ENCODE data around the gene FAM111A. TPM values are rescaled to one million over a fixed set of nuclear protein-coding genes. Genes with fewer than 3 reads are reported as not detected.

The FAM111A gene
- total RNA-seq, 1 experiment from 2014 or later: 20.1 TPM

DNA sequence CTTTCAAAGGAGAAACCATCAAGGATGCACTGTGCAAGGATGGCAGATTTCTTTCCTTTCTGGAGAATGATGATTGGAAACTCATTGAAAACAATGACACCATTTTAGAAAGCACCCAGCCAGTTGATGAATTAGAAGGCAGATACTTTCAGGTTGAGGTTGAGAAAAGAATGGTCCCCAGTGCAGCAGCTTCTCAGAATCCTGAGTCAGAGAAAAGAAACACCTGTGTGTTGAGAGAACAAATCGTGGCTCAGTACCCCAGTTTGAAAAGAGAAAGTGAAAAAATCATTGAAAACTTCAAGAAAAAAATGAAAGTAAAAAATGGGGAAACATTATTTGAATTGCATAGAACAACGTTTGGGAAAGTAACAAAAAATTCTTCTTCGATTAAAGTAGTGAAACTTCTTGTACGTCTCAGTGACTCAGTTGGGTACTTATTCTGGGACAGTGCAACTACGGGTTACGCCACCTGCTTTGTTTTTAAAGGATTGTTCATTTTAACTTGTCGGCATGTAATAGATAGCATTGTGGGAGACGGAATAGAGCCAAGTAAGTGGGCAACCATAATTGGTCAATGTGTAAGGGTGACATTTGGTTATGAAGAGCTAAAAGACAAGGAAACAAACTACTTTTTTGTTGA lies 9.8 kb downstream of the FAM111A start:
- H3K4me3 Mint-ChIP-seq: no peak overlapping the region
- WGBS (ENCODE audit: extremely low coverage, insufficient read length, low lambda C conversion rate): no CpG with 5 or more reads among the region's 8 CpGs
- no peaks in the 10 kb centered on the region for H3K79me1 ChIP-seq (ENCODE audit: insufficient read depth, low read depth, low read length, poor library complexity, severe bottlenecking)

More for the DNA sequence above, 9.8 kb downstream of the FAM111A start:
- Mint-ChIP-seq H3K27me3 (ENCODE audit: low read depth) (no peaks in the 10 kb centered on the region), H3K9me3 (no peaks in the 10 kb centered on the region), H3K4me1 (no peaks in the 10 kb centered on the region), H3K36me3 (ENCODE audit: insufficient read depth in 1 of 3, low read depth in 3 of 3) (peaks cover 8 to 28% (median 27%) of the 10 kb centered on the region in 3 experiments; a peak in 6 of 7 replicates), H3K27ac (no peak overlapping the region)
- Histone ChIP-seq H2BK12ac (ENCODE audit: insufficient read length, low read depth, low read length) (no peak overlapping the region), H4K5ac (ENCODE audit: insufficient read length, low read depth, low read length) (no peak overlapping the region), H2BK20ac (ENCODE audit: low read depth, low read length, poor library complexity, severe bottlenecking) (no peak overlapping the region), H2BK5ac (ENCODE audit: insufficient read length, low read length) (no peak overlapping the region), H3K18ac (ENCODE audit: insufficient read length, low read depth, low read length) (no peak overlapping the region), H2AK5ac (ENCODE audit: insufficient read length, low read length) (no peak overlapping the region), H2BK15ac (ENCODE audit: low read depth, low read length) (no peak overlapping the region), H3K79me2 (ENCODE audit: insufficient read depth, low read length) (no peaks in the 10 kb centered on the region), H3K4ac (ENCODE audit: low read depth, low read length) (no peak overlapping the region), H3K23ac (ENCODE audit: insufficient read length, low read depth, low read length) (no peak overlapping the region), H3T11ph (ENCODE audit: low read length) (no peak overlapping the region), H3K9ac (ENCODE audit: extremely low read depth, insufficient read length, low read length) (no peak overlapping the region), H3K4me1 (ENCODE audit: insufficient read depth, low read length) (no peaks in the 10 kb centered on the region), H3K23me2 (ENCODE audit: insufficient read length, low read depth, low read length, poor library complexity, severe bottlenecking) (no peaks in the 10 kb centered on the region), H3K27me3 (ENCODE audit: insufficient read depth, low read length) (no peaks in the 10 kb centered on the region), H3K9me3 (ENCODE audit: control insufficient read depth, low read depth, low read length) (no peaks in the 10 kb centered on the region), H2BK120ac (ENCODE audit: low read depth, low read length, poor library complexity, severe bottlenecking) (no peak overlapping the region), H3K27ac (ENCODE audit: insufficient read length, low read depth, low read length) (no peak overlapping the region), H2AFZ (ENCODE audit: low read length) (no peak overlapping the region), H3K14ac (ENCODE audit: insufficient read depth, low read length) (no peak overlapping the region), H3K4me2 (ENCODE audit: insufficient read depth, insufficient read length, low read length) (no peak overlapping the region), H4K20me1 (ENCODE audit: control insufficient read depth, insufficient read depth, insufficient read length) (no peaks in the 10 kb centered on the region), H4K8ac (replicated peaks; ENCODE audit: insufficient read length, low read depth, low read length) (no peak overlapping the region), H4K91ac (ENCODE audit: insufficient read length, low read depth, low read length) (no peak overlapping the region), H3K56ac (ENCODE audit: insufficient read length, low read depth, low read length) (no peak overlapping the region)
- no peak for TF ChIP-seq CTCF (conservative IDR thresholded peaks at IDR 0.05)
- no peak for DNase-seq
